Thymus (tissue), 11 donors: ENCODE data around the gene LPAR2. TPM values are rescaled to one million over a fixed set of nuclear protein-coding genes. Genes with fewer than 3 reads are reported as not detected.

ENCODE experiments used
- DNase-seq, 9 donors: peaks; one replicate each; pipeline ENCODE4 v3.0.0-alpha.2; 2013; ENCODE audit warnings: low spot score in 9 of 9, low read depth in 6 of 9, missing footprints in 1 of 9
- H3K27ac ChIP-seq, 2 donors: one replicate each; pipeline ENCODE4 v1.5.1; 2013; ENCODE audit warnings: control low read depth in 1 of 2, low read depth in 1 of 2, low read length in 1 of 2, mild to moderate bottlenecking in 1 of 2, moderate library complexity in 1 of 2
- H3K27me3 ChIP-seq, 2 donors: one replicate each; pipeline ENCODE4 v1.5.1; 2013; ENCODE audit warnings: low read length in 1 of 2; ENCODE audit not compliant: control insufficient read depth in 2 of 2, insufficient read depth in 1 of 2
- H3K36me3 ChIP-seq, 2 donors: one replicate each; pipeline ENCODE4 v1.5.1; 2013; ENCODE audit warnings: low read length in 1 of 2, mild to moderate bottlenecking in 1 of 2, moderate library complexity in 1 of 2; ENCODE audit not compliant: control insufficient read depth in 2 of 2, insufficient read depth in 2 of 2
- H3K4me1 ChIP-seq, 2 donors: one replicate each; pipeline ENCODE4 v1.5.1; 2013; ENCODE audit warnings: low read length in 2 of 2; ENCODE audit not compliant: control insufficient read depth in 2 of 2, insufficient read depth in 2 of 2
- H3K4me3 ChIP-seq, 2 donors: one replicate each; pipeline ENCODE4 v1.5.1; 2013; ENCODE audit warnings: low read length in 2 of 2, control low read depth in 1 of 2, mild to moderate bottlenecking in 1 of 2
- H3K9me3 ChIP-seq, 2 donors: one replicate each; pipeline ENCODE4 v1.5.1; 2013; ENCODE audit warnings: low read length in 1 of 2, mild to moderate bottlenecking in 1 of 2; ENCODE audit not compliant: control insufficient read depth in 2 of 2, insufficient read depth in 1 of 2
- WGBS: extraction: QIAGEN DNeasy Blood & Tissue Kit; methylation state at CpG from one replicate; pipeline ENCODE4 v1.1.7; 2013; 5-methylcytosine and 5-hydroxymethylcytosine counted together
- polyA plus RNA-seq: library from polyadenylated mRNA; stranded (reverse); fragments of 200-250 nt; gene quantifications from one replicate; pipeline ENCODE4 v1.2.3, GENCODE V29; 2013
- total RNA-seq: library from RNA; stranded (reverse); fragments of 120-200 nt; gene quantifications from one replicate; pipeline ENCODE4 v1.2.4, GENCODE V29; 2013
- donor health status: healthy.

LPAR2 gene
- total and polyA plus RNA-seq, 2 donors = 5.9 to 53.8 TPM

GRCh38 chr19:19635313-19635702, 7.3 kb upstream of the LPAR2 start:
- 99% methylated on average over 14 of the region's 14 CpGs for WGBS
- no peak for DNase-seq
- Histone ChIP-seq H3K27ac (no peak overlapping the region), H3K27me3 (no peaks in the 10 kb centered on the region), H3K36me3 (peaks cover 67 to 72% of the 10 kb centered on the region in 2 donors), H3K4me3 (no peak overlapping the region), H3K9me3 (no peaks in the 10 kb centered on the region), H3K4me1 (no peaks in the 10 kb centered on the region)

GRCh38 chr19:19634516-19635312, 6.7 kb upstream of the LPAR2 start:
- peaks cover 69 to 71% of the 10 kb centered on the region in 2 donors for H3K36me3 ChIP-seq
- no peak overlapping the region for H3K27ac ChIP-seq
- no peaks in the 10 kb centered on the region for H3K4me1 ChIP-seq
- H3K4me3 ChIP-seq = no peak overlapping the region
- no peaks in the 10 kb centered on the region for H3K9me3 ChIP-seq
- 98% methylated on average over 36 of the region's 36 CpGs for WGBS
- H3K27me3 ChIP-seq = no peaks in the 10 kb centered on the region
- no peak for DNase-seq

GRCh38 chr19:19633711-19634515, 5.9 kb upstream of the LPAR2 start:
- Histone ChIP-seq H3K4me1 (no peaks in the 10 kb centered on the region), H3K9me3 (no peaks in the 10 kb centered on the region), H3K4me3 (no peak overlapping the region), H3K27me3 (no peaks in the 10 kb centered on the region), H3K27ac (no peak overlapping the region), H3K36me3 (peaks cover 72% of the 10 kb centered on the region in 2 donors)
- DNase-seq = no peak
- 98% methylated on average over 22 of the region's 22 CpGs for WGBS

GRCh38 chr19:19632661-19633060, 4.6 kb upstream of the LPAR2 start:
- Histone ChIP-seq H3K36me3 (peaks cover 63 to 64% of the 10 kb centered on the region in 2 donors), H3K4me1 (peaks cover 4 to 6% of the 10 kb centered on the region in 2 donors), H3K27me3 (no peaks in the 10 kb centered on the region), H3K9me3 (no peaks in the 10 kb centered on the region), H3K4me3 (no peak overlapping the region), H3K27ac (no peak overlapping the region)
- DNase-seq = no peak
- 97% methylated on average over 5 of the region's 5 CpGs for WGBS

GRCh38 chr19:19631346-19631745, 3.3 kb upstream of the LPAR2 start:
- Histone ChIP-seq H3K4me3 (no peak overlapping the region), H3K27ac (no peak overlapping the region), H3K4me1 (peaks cover 12 to 19% of the 10 kb centered on the region in 2 donors), H3K27me3 (no peaks in the 10 kb centered on the region), H3K36me3 (peaks cover 53% of the 10 kb centered on the region in 2 donors), H3K9me3 (no peaks in the 10 kb centered on the region)
- WGBS = 97% methylated on average over 7 of the region's 7 CpGs
- DNase-seq = no peak

- H3K36me3 ChIP-seq = peaks cover 48 to 49% of the 10 kb centered on the region in 2 donors
- no peaks in the 10 kb centered on the region for H3K9me3 ChIP-seq
- 100% methylated on average over 2 of the region's 2 CpGs for WGBS
- no peak overlapping the region for H3K4me3 ChIP-seq
- no peak overlapping the region for H3K27ac ChIP-seq
- H3K27me3 ChIP-seq = no peaks in the 10 kb centered on the region
- no peak for DNase-seq
- H3K4me1 ChIP-seq = peaks cover 12 to 21% of the 10 kb centered on the region in 2 donors
These were observed 2.4 kb upstream of the LPAR2 start for GRCh38 chr19:19630426-19630825.

- peaks cover 12 to 21% of the 10 kb centered on the region in 2 donors for H3K4me1 ChIP-seq
- 99% methylated on average over 11 of the region's 11 CpGs for WGBS
- DNase-seq = no peak
- no peak overlapping the region for H3K27ac ChIP-seq
- H3K4me3 ChIP-seq = no peak overlapping the region
- H3K27me3 ChIP-seq = no peaks in the 10 kb centered on the region
- no peaks in the 10 kb centered on the region for H3K9me3 ChIP-seq
- peaks cover 45% of the 10 kb centered on the region in 2 donors for H3K36me3 ChIP-seq
These were observed 2.0 kb upstream of the LPAR2 start for GRCh38 chr19:19630062-19630414.

GRCh38 chr19:19628501-19629134, 598 bp upstream of the LPAR2 start:
- peaks cover 12 to 21% of the 10 kb centered on the region in 2 donors for H3K4me1 ChIP-seq
- 18% methylated on average over 51 of the region's 51 CpGs for WGBS
- no peaks in the 10 kb centered on the region for H3K9me3 ChIP-seq

More at GRCh38 chr19:19628501-19629134, 598 bp upstream of the LPAR2 start:
- DNase-seq = peak in 2 of 9 donors; percentile 21 to 44
- H3K27me3 ChIP-seq = no peaks in the 10 kb centered on the region
- peak overlapping the region; percentile 79 to 82 for H3K27ac ChIP-seq
- H3K4me3 ChIP-seq = peak overlapping the region; percentile 59 to 84
- H3K36me3 ChIP-seq = peaks cover 35 to 40% of the 10 kb centered on the region in 2 donors
